GM23338 (cell line): Measurements from ENCODE around the gene CDKN1A. TPM values are rescaled to one million over a fixed set of nuclear protein-coding genes. Genes with fewer than 3 reads are reported as not detected.

Experiments used
- ATAC-seq: fragments of 200-7000 bp; cut with Tn5 transposase; 3 replicates; pipeline ENCODE4 v1.9.1; 2020
- DNase-seq: peaks from one replicate; pipeline ENCODE4 v3.0.0-alpha.2; 2015; ENCODE audit warnings: low spot score
- H2AFZ ChIP-seq: fragments of 200-600 bp; sonication (generic); 2 replicates; pipeline ENCODE4 v1.8.0; 2016; ENCODE audit warnings: antibody characterized with exemption, mild to moderate bottlenecking, moderate library complexity
- H3F3A ChIP-seq: fragments of 200-600 bp; sonication (generic); replicated peaks from 2 replicates; pipeline ENCODE4 v1.8.0; 2017; ENCODE audit warnings: antibody characterized with exemption, mixed run types, low read depth
- H3K27ac ChIP-seq: fragments of 200-600 bp; sonication (generic); 2 replicates; pipeline ENCODE4 v1.6.1; 2016; ENCODE audit warnings: low read depth
- H3K27me3 ChIP-seq: fragments of 200-600 bp; sonication (generic); 2 replicates; pipeline ENCODE4 v1.8.0; 2016; ENCODE audit warnings: mild to moderate bottlenecking, mixed run types, moderate library complexity; ENCODE audit not compliant: insufficient read depth
- H3K36me3 ChIP-seq: fragments of 200-600 bp; sonication (generic); 2 replicates; pipeline ENCODE4 v1.8.0; 2016; ENCODE audit warnings: mild to moderate bottlenecking; ENCODE audit not compliant: insufficient read depth
- H3K4me1 ChIP-seq: fragments of 200-600 bp; sonication (generic); 2 replicates; pipeline ENCODE4 v1.8.0; 2016; ENCODE audit warnings: mild to moderate bottlenecking, moderate library complexity; ENCODE audit not compliant: insufficient read depth
- H3K4me2 ChIP-seq: fragments of 200-600 bp; sonication (generic); 2 replicates; pipeline ENCODE4 v1.7.1; 2017; ENCODE audit warnings: mixed run types
- H3K4me3 ChIP-seq: fragments of 200-600 bp; sonication (generic); 2 replicates; pipeline ENCODE4 v1.6.1; 2016; ENCODE audit warnings: mixed run types
- H3K79me2 ChIP-seq: fragments of 200-600 bp; sonication (generic); replicated peaks from 2 replicates; pipeline ENCODE4 v1.8.0; 2017; ENCODE audit warnings: mild to moderate bottlenecking; ENCODE audit not compliant: insufficient read depth
- H3K9me2 ChIP-seq: fragments of 200-600 bp; sonication (generic); 2 replicates; pipeline ENCODE4 v1.8.0; 2017; ENCODE audit not compliant: insufficient read depth
- H4K20me1 ChIP-seq: fragments of 200-600 bp; sonication (generic); replicated peaks from 2 replicates; pipeline ENCODE4 v1.8.0; 2017; ENCODE audit warnings: mild to moderate bottlenecking; ENCODE audit not compliant: insufficient read depth
- H3K27ac Mint-ChIP-seq: 2 replicates; pipeline ENCODE4 v1.8.0; 2020; ENCODE audit warnings: inconsistent platforms, mild to moderate bottlenecking, moderate library complexity, mixed read lengths
- H3K27me3 Mint-ChIP-seq: 3 replicates; pipeline ENCODE4 v1.8.0; 2022; ENCODE audit warnings: low read depth, mild to moderate bottlenecking, moderate library complexity, mixed read lengths, inconsistent platforms; ENCODE audit not compliant: insufficient read depth, poor library complexity
- H3K36me3 Mint-ChIP-seq: 3 replicates; pipeline ENCODE4 v1.8.0; 2021; ENCODE audit warnings: low read depth, mild to moderate bottlenecking, inconsistent platforms, moderate library complexity, mixed read lengths
- H3K4me1 Mint-ChIP-seq: 3 replicates; pipeline ENCODE4 v1.8.0; 2020; ENCODE audit warnings: mild to moderate bottlenecking, inconsistent platforms, mixed read lengths
- H3K4me3 Mint-ChIP-seq: 3 replicates; pipeline ENCODE4 v1.8.0; 2021; ENCODE audit warnings: moderate library complexity, mild to moderate bottlenecking, inconsistent platforms, mixed read lengths
- H3K9me3 Mint-ChIP-seq: 3 replicates; pipeline ENCODE4 v1.8.0; 2020; ENCODE audit warnings: moderate library complexity, mild to moderate bottlenecking, inconsistent platforms, mixed read lengths
- ETS1 ChIP-seq: IDR thresholded peaks from 2 replicates; pipeline ENCODE4 v1.6.1; 2016; ENCODE audit warnings: antibody characterized with exemption
- EZH2 ChIP-seq: fragments of 200-600 bp; sonication (generic); IDR thresholded peaks from one replicate; pipeline ENCODE4 v1.8.0; 2017; ENCODE audit warnings: antibody characterized with exemption, mild to moderate bottlenecking, low read depth; ENCODE audit not compliant: unreplicated experiment
- JUNB ChIP-seq: IDR thresholded peaks from one replicate; pipeline ENCODE4 v1.6.1; 2016; ENCODE audit warnings: antibody characterized with exemption; ENCODE audit not compliant: unreplicated experiment
- POLR2AphosphoS5 ChIP-seq: IDR thresholded peaks from 2 replicates; pipeline ENCODE4 v1.6.1; 2016; ENCODE audit warnings: antibody characterized with exemption, low read depth
- REST ChIP-seq: IDR thresholded peaks from one replicate; pipeline ENCODE4 v1.6.1; 2018; ENCODE audit warnings: antibody characterized with exemption; ENCODE audit not compliant: unreplicated experiment
- ZNF114 ChIP-seq: fragments of 250-450 bp; sonication (Bioruptor Pico); IDR thresholded peaks from 2 replicates; pipeline ENCODE4 v1.5.0; 2020; ENCODE audit warnings: mild to moderate bottlenecking, moderate library complexity
- ZNF331 ChIP-seq: fragments of 250-450 bp; sonication (Bioruptor Pico); IDR thresholded peaks from 2 replicates; pipeline ENCODE4 v1.5.0; 2020; ENCODE audit warnings: low read depth, mild to moderate bottlenecking, moderate library complexity
- ZNF462 ChIP-seq: fragments of 250-450 bp; sonication (Bioruptor Pico); IDR thresholded peaks from 2 replicates; pipeline ENCODE4 v1.5.0; 2020; ENCODE audit warnings: mild to moderate bottlenecking, moderate library complexity
- polyA plus RNA-seq: library from polyadenylated mRNA; unstranded; fragments of >200 nt; fragmentation: Nextera tagmentation; extraction: Ambion mirVana; gene quantifications from 2 replicates; pipeline ENCODE4 v1.2.1, GENCODE V29; 2016
- total RNA-seq: library from RNA; depleted of rRNA; stranded (reverse); fragments of >200 nt; shearing (Covaris generic); gene quantifications from 2 replicates; pipeline ENCODE4 v1.2.3, GENCODE V29; 2014

CDKN1A gene
- total and polyA plus RNA-seq, 2 experiments from 2014 or later, result 31.5 to 45.6 TPM

- TF ChIP-seq ZNF462, result no peak
- TF ChIP-seq JUNB, result no peak
- no peak for TF ChIP-seq POLR2AphosphoS5
- no peak for TF ChIP-seq EZH2
Measured at GRCh38 chr6:36702656-36703055, 24.1 kb downstream of the CDKN1A start (continued).

GRCh38 chr6:36703081-36703606, 24.6 kb downstream of the CDKN1A start:
- Histone ChIP-seq H4K20me1 (no peaks in the 10 kb centered on the region), H3K79me2 (no peaks in the 10 kb centered on the region), H3K4me3 (no peak overlapping the region), H3K4me2 (no peak overlapping the region), H2AFZ (no peak overlapping the region), H3K27me3 (no peaks in the 10 kb centered on the region), H3K36me3 (no peaks in the 10 kb centered on the region), H3K9me2 (no peaks in the 10 kb centered on the region), H3K27ac (no peak overlapping the region), H3K4me1 (no peaks in the 10 kb centered on the region), H3F3A (no peaks in the 10 kb centered on the region)
- Mint-ChIP-seq H3K27ac (no peak overlapping the region), H3K4me1 (no peaks in the 10 kb centered on the region), H3K4me3 (no peak overlapping the region), H3K9me3 (no peaks in the 10 kb centered on the region), H3K27me3 (no peaks in the 10 kb centered on the region), H3K36me3 (no peaks in the 10 kb centered on the region)
- ATAC-seq (no peak), DNase-seq (no peak)
- no peak for TF ChIP-seq REST
- no peak for TF ChIP-seq EZH2
- no peak for TF ChIP-seq ZNF331
- TF ChIP-seq POLR2AphosphoS5, result no peak
- no peak for TF ChIP-seq ZNF114
- TF ChIP-seq ETS1, result no peak
